KBM-7 (cell line): ENCODE results near the gene IL17RB.

Source experiments
- DNase-seq: peaks from one replicate; pipeline ENCODE4 v3.0.0-alpha.2; 2015
- in situ Hi-C: fragments of 300-500 bp; cut with MboI; formaldehyde crosslinking; loops from 2 replicates; pipeline ENCODE4 v1.14.3; 2020; ENCODE audit warnings: low sequenced_read_pairs, low pct_unique_long_range_greater_than_20kb, mixed read lengths

IL17RB gene

GRCh38 chr3:53809764-53810400, 36.5 kb upstream of the IL17RB start:
- no peak for DNase-seq
- in situ Hi-C loops: no loop called here

DNA sequence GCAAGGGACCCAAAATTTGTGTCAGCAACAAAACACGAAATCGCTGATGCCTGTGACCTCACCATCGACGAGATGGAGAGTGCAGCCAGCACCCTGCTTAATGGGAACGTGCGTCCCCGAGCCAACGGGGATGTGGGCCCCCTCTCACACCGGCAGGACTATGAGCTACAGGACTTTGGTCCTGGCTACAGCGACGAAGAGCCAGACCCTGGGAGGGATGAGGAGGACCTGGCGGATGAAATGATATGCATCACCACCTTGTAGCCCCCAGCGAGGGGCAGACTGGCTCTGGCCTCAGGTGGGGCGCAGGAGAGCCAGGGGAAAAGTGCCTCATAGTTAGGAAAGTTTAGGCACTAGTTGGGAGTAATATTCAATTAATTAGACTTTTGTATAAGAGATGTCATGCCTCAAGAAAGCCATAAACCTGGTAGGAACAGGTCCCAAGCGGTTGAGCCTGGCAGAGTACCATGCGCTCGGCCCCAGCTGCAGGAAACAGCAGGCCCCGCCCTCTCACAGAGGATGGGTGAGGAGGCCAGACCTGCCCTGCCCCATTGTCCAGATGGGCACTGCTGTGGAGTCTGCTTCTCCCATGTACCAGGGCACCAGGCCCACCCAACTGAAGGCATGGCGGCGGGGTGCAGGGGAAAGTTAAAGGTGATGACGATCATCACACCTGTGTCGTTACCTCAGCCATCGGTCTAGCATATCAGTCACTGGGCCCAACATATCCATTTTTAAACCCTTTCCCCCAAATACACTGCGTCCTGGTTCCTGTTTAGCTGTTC, 35.0 kb upstream of the IL17RB start:
- in situ Hi-C loops: no loop called here
- no peak for DNase-seq

DNA sequence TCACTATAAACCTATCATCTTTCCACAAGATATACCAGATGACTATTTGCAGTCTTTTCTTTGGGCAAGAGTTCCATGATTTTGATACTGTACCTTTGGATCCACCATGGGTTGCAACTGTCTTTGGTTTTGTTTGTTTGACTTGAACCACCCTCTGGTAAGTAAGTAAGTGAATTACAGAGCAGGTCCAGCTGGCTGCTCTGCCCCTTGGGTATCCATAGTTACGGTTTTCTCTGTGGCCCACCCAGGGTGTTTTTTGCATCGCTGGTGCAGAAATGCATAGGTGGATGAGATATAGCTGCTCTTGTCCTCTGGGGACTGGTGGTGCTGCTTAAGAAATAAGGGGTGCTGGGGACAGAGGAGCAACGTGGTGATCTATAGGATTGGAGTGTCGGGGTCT, 33.9 kb upstream of the IL17RB start:
- in situ Hi-C loops: no loop called here
- no peak for DNase-seq

DNA sequence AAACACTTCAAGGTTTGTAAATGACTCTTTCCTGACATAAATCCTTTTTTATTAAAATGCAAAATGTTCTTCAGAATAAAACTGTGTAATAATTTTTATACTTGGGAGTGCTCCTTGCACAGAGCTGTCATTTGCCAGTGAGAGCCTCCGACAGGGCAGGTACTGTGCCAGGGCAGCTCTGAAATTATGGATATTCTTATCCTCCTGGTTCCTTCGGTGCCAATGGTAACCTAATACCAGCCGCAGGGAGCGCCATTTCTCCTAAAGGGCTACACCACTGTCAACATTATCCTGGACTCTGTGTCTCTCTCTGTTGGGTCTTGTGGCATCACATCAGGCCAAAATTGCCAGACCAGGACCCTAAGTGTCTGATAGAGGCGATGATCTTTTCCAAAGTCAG, 33.1 kb upstream of the IL17RB start:
- in situ Hi-C loops: no loop called here
- no peak for DNase-seq

- DNase-seq: no peak
- in situ Hi-C loops: no loop called here
These were observed 32.5 kb upstream of the IL17RB start for GRCh38 chr3:53813876-53814275.

GRCh38 chr3:53815067-53815466, 31.3 kb upstream of the IL17RB start:
- in situ Hi-C loops: no loop called here

DNA sequence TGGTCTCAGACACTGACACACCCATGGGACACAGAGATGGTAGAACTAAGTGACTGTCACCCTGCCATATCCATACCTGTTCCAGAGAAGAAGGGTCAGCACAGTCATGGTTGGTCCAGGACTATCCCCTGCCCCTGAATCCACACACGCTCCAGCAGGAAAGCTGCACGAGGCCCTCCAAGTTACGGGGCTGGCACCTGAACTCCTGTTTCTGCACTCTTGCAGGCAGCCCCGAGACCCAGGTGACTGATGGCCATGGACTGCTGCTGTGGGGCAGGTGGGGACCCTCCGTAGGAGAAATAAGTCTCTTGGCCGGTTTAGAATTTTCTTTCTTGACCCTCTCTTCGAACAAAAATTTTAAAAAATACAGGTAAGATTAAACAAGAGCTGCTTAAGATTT, 30.7 kb upstream of the IL17RB start:
- no peak for DNase-seq
- in situ Hi-C loops: no loop called here

More at GRCh38 chr3:53815067-53815466, 31.3 kb upstream of the IL17RB start:
- no peak for DNase-seq

GRCh38 chr3:53816425-53816824, 29.9 kb upstream of the IL17RB start:
- no peak for DNase-seq
- in situ Hi-C loops: no loop called here

DNA sequence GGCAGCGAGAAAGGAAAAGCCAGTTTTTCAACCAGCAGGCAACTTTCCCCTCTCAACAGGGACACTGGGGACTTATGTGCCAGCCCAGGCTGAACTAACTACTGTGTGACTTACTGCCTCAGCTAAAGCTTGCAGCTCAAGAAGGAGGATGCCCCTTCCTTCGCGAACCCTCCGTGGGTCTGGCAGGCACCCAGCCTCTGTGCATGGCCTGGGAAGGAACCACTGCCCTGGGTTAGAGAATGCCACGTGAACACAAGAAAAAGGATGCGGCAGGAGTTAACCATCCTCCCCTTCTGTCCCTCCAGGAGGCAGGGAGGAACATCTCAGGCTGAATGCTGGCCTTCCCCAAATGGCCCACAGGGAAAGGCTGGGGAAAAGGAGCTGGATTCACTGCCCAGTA, 29.2 kb upstream of the IL17RB start:
- DNase-seq: no peak
- in situ Hi-C loops: no loop called here

GRCh38 chr3:53817809-53818208, 28.6 kb upstream of the IL17RB start:
- in situ Hi-C loops: no loop called here
- DNase-seq: no peak

DNA sequence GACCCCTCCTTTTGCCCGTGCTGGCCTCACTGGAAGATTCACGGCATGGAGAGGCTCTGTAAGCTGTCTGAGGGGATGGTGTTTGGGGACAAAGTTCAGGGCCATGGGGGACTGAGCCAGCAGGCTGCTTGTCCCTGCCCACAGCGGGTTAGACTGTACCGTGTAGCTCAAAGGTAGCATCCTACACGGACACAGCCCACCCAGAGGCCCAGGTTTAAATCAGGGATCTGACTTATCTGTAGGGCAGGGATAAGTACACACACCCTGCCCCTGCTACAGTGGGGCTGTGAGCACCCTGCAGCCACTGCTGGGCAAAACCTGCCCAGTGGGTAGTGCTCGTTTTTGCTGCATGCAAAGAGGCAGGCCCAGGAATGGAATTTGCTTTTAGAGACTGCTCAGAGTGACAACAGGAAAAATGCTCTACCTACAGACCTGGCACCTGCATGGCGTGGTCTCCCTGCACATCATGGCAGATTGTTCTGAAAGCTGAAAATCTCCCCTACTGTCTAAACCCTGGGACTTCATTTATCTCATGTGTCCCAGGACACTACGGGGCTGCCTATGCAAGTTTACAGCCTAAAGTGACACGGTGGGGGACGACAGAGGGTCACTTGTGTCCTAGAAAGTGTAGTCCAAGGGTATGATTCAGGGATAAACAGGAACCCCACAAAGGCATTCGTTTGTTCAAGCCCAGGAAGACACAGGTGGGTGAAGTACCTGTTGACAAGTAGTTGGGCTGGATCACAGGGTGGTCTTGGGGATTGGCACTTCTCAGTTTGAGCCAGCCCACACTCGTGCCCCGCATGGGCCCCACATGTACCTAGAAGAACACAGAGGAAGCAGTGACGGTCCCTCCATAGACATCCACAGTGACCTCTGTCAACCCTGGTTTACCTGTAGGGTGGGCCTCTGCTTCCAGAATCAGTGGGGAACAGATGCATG, 27.9 kb upstream of the IL17RB start:
- no peak for DNase-seq
- in situ Hi-C loops: no loop called here

- in situ Hi-C loops: no loop called here
- DNase-seq: no peak
These were observed 27.1 kb upstream of the IL17RB start for GRCh38 chr3:53819163-53819868.

- in situ Hi-C loops: no loop called here
- no peak for DNase-seq
These were observed 26.3 kb upstream of the IL17RB start for GRCh38 chr3:53820084-53820483.

DNA sequence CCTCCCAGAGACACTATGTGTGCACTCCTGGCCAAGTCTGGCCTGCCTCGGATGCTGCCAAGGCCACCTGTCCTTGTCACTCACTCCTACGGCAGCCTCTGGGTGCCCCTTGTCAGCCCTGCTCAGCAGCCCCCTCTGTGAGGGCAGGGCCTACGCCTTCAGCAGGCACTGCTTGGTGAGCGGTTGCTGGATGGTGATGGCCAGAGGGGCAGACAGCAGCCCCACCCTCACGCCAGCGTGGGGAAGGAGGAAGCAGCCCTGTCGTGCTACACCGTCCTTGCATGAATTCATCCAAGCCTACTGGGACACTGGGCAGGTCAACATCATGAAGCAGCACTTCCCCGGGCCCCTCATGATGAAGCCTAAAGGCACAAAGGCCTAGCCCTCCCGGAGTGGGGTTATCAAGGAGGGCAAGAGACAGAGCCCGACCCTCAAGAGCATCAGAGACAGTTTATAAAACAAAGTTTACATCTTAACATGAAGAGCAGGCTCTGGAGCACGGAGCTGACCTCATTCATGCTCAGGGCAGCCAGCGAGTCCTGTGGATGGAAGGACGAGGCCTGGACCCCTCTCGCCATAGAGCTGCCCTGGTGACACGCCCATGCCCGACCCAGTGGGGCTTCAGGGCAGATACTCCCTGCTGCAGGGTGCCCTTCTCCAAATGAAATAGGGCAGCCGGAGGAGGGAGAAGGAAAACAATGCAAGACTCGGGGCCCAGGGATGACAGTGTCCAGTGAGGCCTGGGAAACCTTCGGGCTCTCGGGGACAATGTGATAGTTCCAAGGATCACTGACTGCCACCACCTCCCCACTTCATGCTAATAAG, 25.4 kb upstream of the IL17RB start:
- no peak for DNase-seq
- in situ Hi-C loops: no loop called here

- in situ Hi-C loops: no loop called here
- DNase-seq: no peak
These were observed 24.7 kb upstream of the IL17RB start for GRCh38 chr3:53821631-53822121.

DNA sequence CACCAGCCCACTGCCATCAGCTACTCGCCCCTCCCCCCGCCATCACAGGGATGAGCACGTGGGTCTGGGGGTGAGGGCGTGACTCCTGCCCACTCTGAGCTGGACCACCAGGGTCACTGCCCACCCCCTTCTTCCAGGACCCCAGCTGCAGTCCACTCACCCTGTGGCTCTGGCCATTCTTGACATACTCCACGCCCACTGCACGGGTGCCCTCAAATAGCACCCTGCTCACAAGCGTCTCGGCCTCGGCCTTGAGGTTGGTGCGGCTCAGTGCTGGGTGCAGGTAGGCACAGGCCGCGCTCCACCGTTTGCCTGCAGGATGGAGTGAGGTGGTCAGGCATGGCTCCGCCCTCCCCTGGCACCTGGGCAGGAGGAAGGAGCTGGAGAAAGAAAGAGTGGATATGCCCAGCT, 24.0 kb upstream of the IL17RB start:
- DNase-seq: no peak
- in situ Hi-C loops: no loop called here

- DNase-seq: no peak
- in situ Hi-C loops: no loop called here
These were observed 23.1 kb upstream of the IL17RB start for GRCh38 chr3:53823026-53823955.
